ENCODE results near the gene CEP57L1.

The CEP57L1 gene

GRCh38 chr6:109095036-109095834 lies at the start of gene CEP57L1:
CEP57L1 (plus strand) TSS chr6:109095507; CDS start chr6:109145222, 49,715 bp downstream.
- DNase-seq: peak; percentile 68

DNA sequence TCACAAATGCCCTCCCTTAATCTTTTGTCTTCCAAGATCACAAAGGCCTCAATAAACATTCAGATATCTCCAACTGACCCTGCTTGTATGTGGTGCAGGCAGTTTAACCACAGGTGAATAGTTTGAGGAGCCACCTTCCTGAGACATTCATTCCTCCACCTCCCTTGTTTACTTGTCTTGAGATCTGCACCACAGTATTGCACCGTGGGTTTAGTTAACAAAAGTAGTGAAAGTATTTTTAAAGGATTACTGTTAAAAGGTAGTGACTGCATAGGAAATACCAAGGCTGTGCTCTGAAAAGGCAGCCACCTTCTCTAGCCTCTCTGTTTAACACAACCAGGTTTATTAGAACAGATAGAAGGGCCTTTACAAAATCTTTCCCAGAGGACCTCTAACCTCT lies 47.1 kb upstream of the CEP57L1 start:
- DNase-seq: no peak

- DNase-seq: no peak
These were observed 46.5 kb upstream of the CEP57L1 start for GRCh38 chr6:109048670-109049415.

DNA sequence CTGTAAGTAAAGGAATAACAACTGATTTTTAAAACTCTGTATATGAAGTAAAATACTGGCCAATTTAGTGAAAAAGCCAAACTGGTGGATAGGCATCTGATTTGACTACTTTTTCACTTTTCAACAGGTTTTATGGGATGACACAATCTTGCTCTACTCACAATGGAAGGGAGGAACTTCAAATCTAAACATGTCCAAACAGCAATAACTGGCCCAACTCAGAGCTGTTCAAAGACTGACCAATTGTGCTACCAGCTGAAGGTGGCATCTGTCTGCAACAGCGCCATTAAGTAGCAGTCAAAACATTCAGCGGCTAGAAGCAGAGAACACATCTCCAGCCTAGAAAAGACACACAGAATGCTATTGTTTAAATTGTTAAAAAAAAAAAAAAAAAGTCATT lies 45.3 kb upstream of the CEP57L1 start:
- no peak for DNase-seq

- DNase-seq: no peak
These were observed 44.7 kb upstream of the CEP57L1 start for GRCh38 chr6:109050447-109051102.

GRCh38 chr6:109051301-109052017 lies 43.8 kb upstream of the CEP57L1 start:
- DNase-seq: no peak

DNA sequence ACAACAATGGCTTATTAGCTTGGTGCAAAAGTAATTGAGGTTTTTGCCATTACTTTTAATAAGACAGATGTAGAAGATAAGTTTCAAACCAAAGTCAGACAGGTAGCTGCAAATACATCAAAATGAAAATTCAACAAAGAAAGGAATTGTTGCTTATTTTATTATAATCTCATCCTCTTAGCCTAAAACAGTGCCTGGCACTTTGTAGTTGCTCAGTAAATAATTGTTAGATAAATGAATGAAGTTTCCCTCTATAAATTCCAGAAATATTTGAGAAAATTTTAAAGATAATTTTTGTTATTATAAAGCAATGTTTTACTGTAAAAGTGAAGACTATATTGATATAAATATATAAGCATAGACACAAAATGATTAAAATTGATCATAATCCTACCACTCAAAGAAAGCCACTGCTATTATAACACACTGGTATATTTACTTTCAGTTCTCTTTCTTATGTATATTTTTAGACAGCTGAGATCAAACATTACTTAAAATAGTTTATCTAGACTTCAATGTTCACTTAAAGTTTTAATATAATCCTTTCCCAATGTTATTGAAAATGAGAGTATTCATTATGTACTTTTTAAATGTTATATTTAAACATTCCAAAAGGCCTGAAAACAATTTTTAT lies 43.2 kb upstream of the CEP57L1 start:
- DNase-seq: no peak

- no peak for DNase-seq
These were observed 42.5 kb upstream of the CEP57L1 start for GRCh38 chr6:109052852-109053251.

DNA sequence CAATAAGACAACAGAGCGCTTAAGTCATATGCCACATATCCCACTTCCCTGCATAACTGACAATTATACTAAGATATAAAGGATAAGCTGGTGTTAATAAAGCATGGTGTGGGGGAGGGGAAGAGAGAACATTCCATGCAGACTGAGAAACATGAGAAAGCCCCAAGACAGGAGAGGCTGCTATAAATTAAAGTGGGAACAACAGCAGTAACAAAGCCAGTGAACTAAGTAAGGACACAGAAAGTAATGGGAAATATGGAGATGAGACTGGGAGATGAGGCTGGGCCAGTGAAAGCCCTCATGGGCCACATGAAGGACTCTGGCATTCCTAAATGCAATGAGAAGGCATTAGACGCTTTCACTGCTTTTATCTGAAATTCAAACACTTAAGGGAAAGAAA lies 42.0 kb upstream of the CEP57L1 start:
- no peak for DNase-seq

DNA sequence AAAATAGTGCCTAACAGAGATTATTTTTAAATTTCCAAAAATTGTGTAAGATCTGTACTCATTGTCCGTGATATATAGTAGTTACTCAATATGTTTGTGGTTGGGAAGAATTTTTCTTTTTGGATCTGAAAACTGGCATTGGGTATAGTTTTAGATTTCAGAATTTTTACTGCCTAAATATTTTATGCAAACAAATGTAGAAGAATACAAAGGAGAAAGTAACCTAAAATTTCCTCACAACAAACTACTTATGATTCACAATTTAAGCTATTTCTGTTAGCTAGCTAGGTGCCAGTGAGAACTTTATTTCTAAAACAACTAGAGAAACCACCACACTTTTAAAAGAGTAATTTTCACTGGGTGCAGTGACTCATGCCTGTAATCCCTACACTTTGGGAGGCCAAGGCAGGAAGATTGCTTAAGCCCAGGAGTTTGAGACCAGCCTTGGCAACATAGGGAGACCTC lies 39.5 kb upstream of the CEP57L1 start:
- DNase-seq: no peak

GRCh38 chr6:109056661-109057060 lies 38.6 kb upstream of the CEP57L1 start:
- no peak for DNase-seq

- no peak for DNase-seq
These were observed 36.7 kb upstream of the CEP57L1 start for GRCh38 chr6:109058620-109059019.

DNA sequence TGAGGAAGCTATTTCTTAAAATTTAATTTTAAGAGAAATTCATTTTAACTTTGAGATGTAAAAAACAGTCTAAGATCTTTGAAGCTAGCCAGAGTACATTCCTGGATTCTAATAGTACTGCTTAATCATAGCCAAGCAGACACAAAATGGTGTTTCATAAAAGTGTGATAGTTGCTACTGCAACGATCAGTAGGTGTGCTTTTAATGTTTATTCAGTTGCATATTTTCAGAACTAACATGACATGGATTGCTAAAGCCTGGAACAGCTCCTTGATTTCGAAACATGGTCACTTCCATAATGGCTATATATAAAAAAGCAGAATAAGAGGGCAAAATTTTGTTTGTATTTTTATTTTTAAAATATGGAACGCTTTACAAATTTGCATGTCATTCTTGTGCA lies 36.2 kb upstream of the CEP57L1 start:
- no peak for DNase-seq

- DNase-seq: no peak
These were observed 35.7 kb upstream of the CEP57L1 start for GRCh38 chr6:109059571-109060021.

GRCh38 chr6:109060571-109060970 lies 34.7 kb upstream of the CEP57L1 start:
- no peak for DNase-seq

GRCh38 chr6:109062216-109062615 lies 33.1 kb upstream of the CEP57L1 start:
- DNase-seq: no peak

GRCh38 chr6:109062767-109063352 lies 32.4 kb upstream of the CEP57L1 start:
- DNase-seq: no peak

GRCh38 chr6:109069746-109070145 lies 25.6 kb upstream of the CEP57L1 start:
- DNase-seq: no peak

GRCh38 chr6:109071125-109071917 lies 24.0 kb upstream of the CEP57L1 start:
- no peak for DNase-seq

GRCh38 chr6:109073344-109074132 lies 21.8 kb upstream of the CEP57L1 start:
- no peak for DNase-seq

Data from cortex of kidney (tissue), 1 donor.